Neural cell (in vitro differentiated cells): Measurements from ENCODE around the gene SLC23A1. TPM values are rescaled to one million over a fixed set of nuclear protein-coding genes. Genes with fewer than 3 reads are reported as not detected.

Source experiments
- H2AFZ ChIP-seq: fragments of 200-600, 300-800 bp; sonication (generic), shearing (Covaris generic); 2 replicates; pipeline ENCODE4 v1.6.0; 2014; ENCODE audit warnings: low read depth, mild to moderate bottlenecking, antibody characterized with exemption, low read length, moderate library complexity
- H3F3A ChIP-seq: fragments of 200-600 bp; shearing (Covaris generic); 2 replicates; pipeline ENCODE4 v1.6.1; 2016; ENCODE audit warnings: mild to moderate bottlenecking, moderate library complexity, mixed read lengths, antibody characterized with exemption, low read length; ENCODE audit not compliant: insufficient read depth, poor library complexity, severe bottlenecking
- H3K27ac ChIP-seq: fragments of 200-600, 300-800 bp; sonication (generic), shearing (Covaris generic); 2 replicates; pipeline ENCODE4 v1.5.1; 2014; ENCODE audit warnings: mild to moderate bottlenecking, low read length, moderate library complexity
- H3K27me3 ChIP-seq: fragments of 300-800, 200-600 bp; sonication (generic), shearing (Covaris generic); 2 replicates; pipeline ENCODE4 v1.6.0; 2014; ENCODE audit warnings: mild to moderate bottlenecking, low read depth, low read length, moderate library complexity; ENCODE audit not compliant: insufficient read depth
- H3K36me3 ChIP-seq: fragments of 300-800, 200-600 bp; sonication (generic), shearing (Covaris generic); 2 replicates; pipeline ENCODE4 v1.5.1; 2014; ENCODE audit warnings: mild to moderate bottlenecking, antibody characterized with exemption, low read length, moderate library complexity; ENCODE audit not compliant: insufficient read depth
- H3K4me2 ChIP-seq: fragments of 300-800, 200-600 bp; sonication (generic), shearing (Covaris generic); 2 replicates; pipeline ENCODE4 v1.6.0; 2014; ENCODE audit warnings: mild to moderate bottlenecking, low read length
- H3K4me3 ChIP-seq: fragments of 300-800, 200-600 bp; sonication (generic), shearing (Covaris generic); 2 replicates; pipeline ENCODE4 v1.5.1; 2014; ENCODE audit warnings: mild to moderate bottlenecking, low read length, moderate library complexity
- H3K79me2 ChIP-seq: fragments of 200-600 bp; shearing (Covaris generic); replicated peaks from 2 replicates; pipeline ENCODE4 v1.6.0; 2014; ENCODE audit warnings: mild to moderate bottlenecking, low read length, moderate library complexity; ENCODE audit not compliant: insufficient read depth
- H3K9ac ChIP-seq: fragments of 300-800, 200-600 bp; sonication (generic), shearing (Covaris generic); 2 replicates; pipeline ENCODE4 v1.6.1; 2016; ENCODE audit warnings: mild to moderate bottlenecking, low read length, mixed read lengths
- H3K9me2 ChIP-seq: fragments of 200-600 bp; shearing (Covaris generic); 2 replicates; pipeline ENCODE4 v1.6.1; 2016; ENCODE audit warnings: mild to moderate bottlenecking, low read length, mixed read lengths; ENCODE audit not compliant: insufficient read depth
- H3K9me3 ChIP-seq: fragments of 200-600, 300-800 bp; sonication (generic), shearing (Covaris generic); 2 replicates; pipeline ENCODE4 v1.6.1; 2016; ENCODE audit warnings: mild to moderate bottlenecking, mixed run types, low read length, moderate library complexity, mixed read lengths
- H4K20me1 ChIP-seq: fragments of 200-600 bp; shearing (Covaris generic); 2 replicates; pipeline ENCODE4 v1.6.1; 2016; ENCODE audit warnings: mild to moderate bottlenecking, mixed run types; ENCODE audit not compliant: insufficient read depth
- EP300 ChIP-seq: fragments of 450-650 bp; conservative IDR thresholded peaks from 2 replicates; pipeline ENCODE4 v1.6.1; 2014; ENCODE audit warnings: antibody characterized with exemption, mild to moderate bottlenecking, moderate library complexity; ENCODE audit not compliant: poor library complexity, severe bottlenecking
- EZH2 ChIP-seq: fragments of 200-600, 300-800 bp; shearing (Covaris generic), sonication (generic); IDR thresholded peaks from 2 replicates; pipeline ENCODE4 v1.6.1; 2014; ENCODE audit warnings: antibody characterized with exemption, low read length, borderline replicate concordance, mild to moderate bottlenecking; ENCODE audit not compliant: insufficient read depth, poor library complexity, severe bottlenecking
- MXI1 ChIP-seq: fragments of 450-650 bp; conservative IDR thresholded peaks from 2 replicates; pipeline ENCODE4 v1.6.1; 2014; ENCODE audit warnings: antibody characterized with exemption, mild to moderate bottlenecking; ENCODE audit not compliant: poor library complexity, severe bottlenecking
- POLR2AphosphoS5 ChIP-seq: IDR thresholded peaks from 2 replicates; pipeline ENCODE4 v1.6.1; 2012
- RAD21 ChIP-seq: fragments of 450-650 bp; conservative IDR thresholded peaks from 2 replicates; pipeline ENCODE4 v1.6.1; 2014; ENCODE audit warnings: antibody characterized with exemption, mild to moderate bottlenecking, moderate library complexity
- SMC3 ChIP-seq: fragments of 450-650 bp; conservative IDR thresholded peaks from 2 replicates; pipeline ENCODE4 v1.6.1; 2014; ENCODE audit warnings: antibody characterized with exemption, mild to moderate bottlenecking, moderate library complexity; ENCODE audit not compliant: poor library complexity
- TAF1 ChIP-seq: IDR thresholded peaks from 2 replicates; pipeline ENCODE4 v1.6.1; 2012; ENCODE audit warnings: low read depth
- polyA plus RNA-seq: library from polyadenylated mRNA; depleted of rRNA; stranded (reverse); fragments of >200 nt; gene quantifications from 2 replicates; pipeline ENCODE4 v1.2.3, GENCODE V29; 2014
- TF ChIP-seq, protein P1 (sequence below): IDR thresholded peaks from 2 replicates; pipeline ENCODE4 v1.6.1; 2012; ENCODE audit warnings: borderline replicate concordance
- TF ChIP-seq, protein P2 (sequence below): fragments of 450-650 bp; IDR thresholded peaks from 2 replicates; pipeline ENCODE4 v1.5.1; 2014; ENCODE audit warnings: antibody characterized with exemption, mild to moderate bottlenecking, moderate library complexity; ENCODE audit not compliant: poor library complexity, severe bottlenecking

SLC23A1 gene
- polyA plus RNA-seq, 1 donor from 2014 or later, result not detected

DNA sequence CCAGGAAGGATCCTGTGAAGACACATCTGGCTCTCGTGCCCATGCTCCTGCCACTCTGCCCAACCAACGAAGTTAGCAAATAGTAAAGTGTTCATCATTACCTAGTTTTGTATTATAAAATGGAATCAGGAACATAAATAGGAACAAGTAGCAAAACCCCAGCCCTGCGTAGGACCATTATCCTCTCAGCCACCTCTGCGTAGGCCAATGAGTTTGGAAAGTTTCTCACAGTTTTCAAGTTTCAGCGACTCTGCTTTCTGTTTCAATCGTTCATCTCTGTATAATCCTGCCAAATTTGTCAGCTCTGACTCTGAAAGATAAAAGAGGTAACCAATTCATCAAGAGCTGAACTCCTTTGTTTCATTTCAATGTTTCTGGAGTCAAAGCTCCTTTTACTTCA, 30.9 kb upstream of the SLC23A1 start:
- Histone ChIP-seq H3K4me3 (no peak overlapping the region), H3F3A (no peaks in the 10 kb centered on the region), H4K20me1 (no peaks in the 10 kb centered on the region), H3K36me3 (peaks cover 4% of the 10 kb centered on the region), H3K4me2 (no peak overlapping the region), H3K79me2 (no peaks in the 10 kb centered on the region), H3K9me2 (no peaks in the 10 kb centered on the region), H2AFZ (no peak overlapping the region), H3K27ac (no peak overlapping the region), H3K9me3 (no peaks in the 10 kb centered on the region), H3K9ac (no peak overlapping the region), H3K27me3 (no peaks in the 10 kb centered on the region)
- TF ChIP-seq, protein P1, sequence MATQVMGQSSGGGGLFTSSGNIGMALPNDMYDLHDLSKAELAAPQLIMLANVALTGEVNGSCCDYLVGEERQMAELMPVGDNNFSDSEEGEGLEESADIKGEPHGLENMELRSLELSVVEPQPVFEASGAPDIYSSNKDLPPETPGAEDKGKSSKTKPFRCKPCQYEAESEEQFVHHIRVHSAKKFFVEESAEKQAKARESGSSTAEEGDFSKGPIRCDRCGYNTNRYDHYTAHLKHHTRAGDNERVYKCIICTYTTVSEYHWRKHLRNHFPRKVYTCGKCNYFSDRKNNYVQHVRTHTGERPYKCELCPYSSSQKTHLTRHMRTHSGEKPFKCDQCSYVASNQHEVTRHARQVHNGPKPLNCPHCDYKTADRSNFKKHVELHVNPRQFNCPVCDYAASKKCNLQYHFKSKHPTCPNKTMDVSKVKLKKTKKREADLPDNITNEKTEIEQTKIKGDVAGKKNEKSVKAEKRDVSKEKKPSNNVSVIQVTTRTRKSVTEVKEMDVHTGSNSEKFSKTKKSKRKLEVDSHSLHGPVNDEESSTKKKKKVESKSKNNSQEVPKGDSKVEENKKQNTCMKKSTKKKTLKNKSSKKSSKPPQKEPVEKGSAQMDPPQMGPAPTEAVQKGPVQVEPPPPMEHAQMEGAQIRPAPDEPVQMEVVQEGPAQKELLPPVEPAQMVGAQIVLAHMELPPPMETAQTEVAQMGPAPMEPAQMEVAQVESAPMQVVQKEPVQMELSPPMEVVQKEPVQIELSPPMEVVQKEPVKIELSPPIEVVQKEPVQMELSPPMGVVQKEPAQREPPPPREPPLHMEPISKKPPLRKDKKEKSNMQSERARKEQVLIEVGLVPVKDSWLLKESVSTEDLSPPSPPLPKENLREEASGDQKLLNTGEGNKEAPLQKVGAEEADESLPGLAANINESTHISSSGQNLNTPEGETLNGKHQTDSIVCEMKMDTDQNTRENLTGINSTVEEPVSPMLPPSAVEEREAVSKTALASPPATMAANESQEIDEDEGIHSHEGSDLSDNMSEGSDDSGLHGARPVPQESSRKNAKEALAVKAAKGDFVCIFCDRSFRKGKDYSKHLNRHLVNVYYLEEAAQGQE, result no peak
- TF ChIP-seq MXI1 (no peak), EP300 (no peak), POLR2AphosphoS5 (no peak), RAD21 (no peak), EZH2 (no peak), SMC3 (no peak), TAF1 (no peak)
- TF ChIP-seq, protein P2, sequence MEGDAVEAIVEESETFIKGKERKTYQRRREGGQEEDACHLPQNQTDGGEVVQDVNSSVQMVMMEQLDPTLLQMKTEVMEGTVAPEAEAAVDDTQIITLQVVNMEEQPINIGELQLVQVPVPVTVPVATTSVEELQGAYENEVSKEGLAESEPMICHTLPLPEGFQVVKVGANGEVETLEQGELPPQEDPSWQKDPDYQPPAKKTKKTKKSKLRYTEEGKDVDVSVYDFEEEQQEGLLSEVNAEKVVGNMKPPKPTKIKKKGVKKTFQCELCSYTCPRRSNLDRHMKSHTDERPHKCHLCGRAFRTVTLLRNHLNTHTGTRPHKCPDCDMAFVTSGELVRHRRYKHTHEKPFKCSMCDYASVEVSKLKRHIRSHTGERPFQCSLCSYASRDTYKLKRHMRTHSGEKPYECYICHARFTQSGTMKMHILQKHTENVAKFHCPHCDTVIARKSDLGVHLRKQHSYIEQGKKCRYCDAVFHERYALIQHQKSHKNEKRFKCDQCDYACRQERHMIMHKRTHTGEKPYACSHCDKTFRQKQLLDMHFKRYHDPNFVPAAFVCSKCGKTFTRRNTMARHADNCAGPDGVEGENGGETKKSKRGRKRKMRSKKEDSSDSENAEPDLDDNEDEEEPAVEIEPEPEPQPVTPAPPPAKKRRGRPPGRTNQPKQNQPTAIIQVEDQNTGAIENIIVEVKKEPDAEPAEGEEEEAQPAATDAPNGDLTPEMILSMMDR, result no peak

DNA sequence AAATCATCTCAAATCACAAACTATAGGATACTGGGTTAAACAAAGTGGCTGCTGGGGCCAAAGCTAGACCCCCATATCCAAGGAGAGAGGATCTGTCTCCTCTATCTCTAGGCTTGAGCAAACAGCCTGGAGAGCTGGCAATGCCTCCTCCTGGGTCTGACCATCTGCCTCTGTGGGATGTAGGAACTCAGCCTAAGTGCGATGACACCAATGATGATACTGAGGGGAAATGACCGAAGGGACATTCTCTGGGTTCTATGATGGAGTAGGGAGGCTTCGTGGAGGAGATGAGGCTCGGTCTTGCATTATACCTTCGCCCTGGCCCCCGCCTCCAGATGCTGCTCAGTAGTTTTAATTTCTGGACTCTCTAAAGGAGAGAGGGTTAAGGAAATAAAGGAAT, 30.1 kb upstream of the SLC23A1 start:
- H3K27me3 ChIP-seq, result no peaks in the 10 kb centered on the region
- H3K4me3 ChIP-seq, result no peak overlapping the region
- H3K79me2 ChIP-seq, result no peaks in the 10 kb centered on the region
- H3K4me2 ChIP-seq, result no peak overlapping the region
- H3F3A ChIP-seq, result no peaks in the 10 kb centered on the region
- H3K36me3 ChIP-seq, result peaks cover 4% of the 10 kb centered on the region
- H3K9me3 ChIP-seq, result no peaks in the 10 kb centered on the region
- no peak overlapping the region for H3K9ac ChIP-seq
- TF ChIP-seq MXI1, result no peak
- TF ChIP-seq, protein P2, result no peak
- TF ChIP-seq SMC3, result no peak
- no peak for TF ChIP-seq POLR2AphosphoS5
- TF ChIP-seq EP300, result no peak
- no peak for TF ChIP-seq EZH2
- TF ChIP-seq RAD21, result no peak
- no peak for TF ChIP-seq TAF1
- TF ChIP-seq, protein P1, result no peak
- no peaks in the 10 kb centered on the region for H3K9me2 ChIP-seq
- H2AFZ ChIP-seq, result no peak overlapping the region
- H4K20me1 ChIP-seq, result no peaks in the 10 kb centered on the region
- no peak overlapping the region for H3K27ac ChIP-seq
